H1 (cell line): Measurements from ENCODE around the gene TTC24. TPM values are rescaled to one million over a fixed set of nuclear protein-coding genes. Genes with fewer than 3 reads are reported as not detected.

Experiments
- CTCF ChIA-PET: fragments of 300-600 bp; sonication (Branson Sonifier 250); formaldehyde crosslinking; loops from one replicate; lab custom pipeline; 2021; ENCODE audit not compliant: partially characterized antibody; lab: Charles Lee
- POLR2A ChIA-PET: fragments of 300-600 bp; sonication (Branson Sonifier 250); formaldehyde crosslinking; loops from one replicate; lab custom pipeline; 2021; ENCODE audit warnings: inconsistent platforms; ENCODE audit not compliant: partially characterized antibody; lab: Charles Lee
- DNase-seq, 2 experiments: peaks; one replicate each; pipeline versions ENCODE4 v3.0.0 to v3.0.0-alpha.2; 2010 to 2022; ENCODE audit warnings: low spot score in 2 of 2, low read depth in 1 of 2, mixed read lengths in 1 of 2
- FAIRE-seq: peaks from 2 replicates; lab custom pipeline; 2011; peaks lifted over from hg19 to GRCh38; lab: Jason Lieb, UNC
- H2AFZ ChIP-seq: 2 replicates; pipeline ENCODE4 v1.8.1; 2012; ENCODE audit warnings: low read length, inconsistent platforms
- H2AK5ac ChIP-seq: 2 replicates; pipeline ENCODE4 v1.6.1; 2013; ENCODE audit warnings: low read depth, low read length
- H2BK120ac ChIP-seq: replicated peaks from 2 replicates; pipeline ENCODE3; 2013; ENCODE audit warnings: low read depth, low read length, inconsistent platforms
- H2BK12ac ChIP-seq: 2 replicates; pipeline ENCODE4 v1.6.1; 2013; ENCODE audit warnings: low read depth, low read length
- H2BK15ac ChIP-seq: 2 replicates; pipeline ENCODE4 v1.6.1; 2013; ENCODE audit warnings: low read length
- H2BK20ac ChIP-seq: 2 replicates; pipeline ENCODE4 v1.6.1; 2013; ENCODE audit warnings: low read length
- H2BK5ac ChIP-seq: 2 replicates; pipeline ENCODE4 v1.6.1; 2013; ENCODE audit warnings: low read depth, low read length
- H3K14ac ChIP-seq: 2 replicates; pipeline ENCODE4 v1.6.1; 2013; ENCODE audit warnings: inconsistent platforms; ENCODE audit not compliant: insufficient read length
- H3K18ac ChIP-seq: 2 replicates; pipeline ENCODE4 v1.6.1; 2013; ENCODE audit warnings: low read length; ENCODE audit errors: extremely low read depth
- H3K23ac ChIP-seq: 2 replicates; pipeline ENCODE4 v1.6.1; 2013; ENCODE audit warnings: inconsistent platforms; ENCODE audit not compliant: insufficient read length
- H3K23me2 ChIP-seq: 2 replicates; pipeline ENCODE4 v1.6.1; 2013; ENCODE audit warnings: low read depth, low read length
- H3K27ac ChIP-seq: 2 replicates; pipeline ENCODE4 v1.6.1; 2011; ENCODE audit warnings: low read depth, low read length, inconsistent platforms
- H3K27me3 ChIP-seq, 4 experiments: replicated peaks in 1 of 4; 1 replicate in 1 of 4; 2 replicates in 3 of 4; pipeline versions ENCODE4 v1.6.1 to v1.8.1; 2011 to 2013; ENCODE audit warnings: low read length in 3 of 4, mild to moderate bottlenecking in 3 of 4, inconsistent platforms in 2 of 4, mixed read lengths in 2 of 4, moderate library complexity in 1 of 4; ENCODE audit not compliant: control insufficient read depth in 3 of 4, insufficient read depth in 3 of 4; ENCODE audit errors: extremely low read depth in 1 of 4
- H3K36me3 ChIP-seq, 4 experiments: 2 replicates each; pipeline versions ENCODE4 v1.6.1 to v1.8.1; 2011 to 2013; ENCODE audit warnings: mild to moderate bottlenecking in 4 of 4, low read length in 3 of 4, moderate library complexity in 2 of 4, control low read depth in 1 of 4, inconsistent platforms in 1 of 4; ENCODE audit not compliant: insufficient read depth in 4 of 4, control insufficient read depth in 2 of 4
- H3K4ac ChIP-seq: replicated peaks from 2 replicates; pipeline ENCODE3; 2013; ENCODE audit warnings: low read length, low read depth, mixed read lengths, inconsistent platforms; ENCODE audit not compliant: insufficient read length
- H3K4me1 ChIP-seq, 4 experiments: replicated peaks in 1 of 4; 1 replicate in 1 of 4; 2 replicates in 3 of 4; pipeline versions ENCODE4 v1.6.1 to v1.8.1; 2011 to 2013; ENCODE audit warnings: low read length in 3 of 4, inconsistent platforms in 2 of 4, mixed read lengths in 1 of 4; ENCODE audit not compliant: insufficient read depth in 4 of 4, control insufficient read depth in 3 of 4
- H3K4me2 ChIP-seq, 2 experiments: 2 replicates each; pipeline versions ENCODE4 v1.6.1 to v1.8.1; 2011 to 2013; ENCODE audit warnings: low read depth in 2 of 2, low read length in 2 of 2, control low read depth in 1 of 2, inconsistent platforms in 1 of 2, mild to moderate bottlenecking in 1 of 2; ENCODE audit not compliant: insufficient read depth in 1 of 2
- H3K4me3 ChIP-seq, 4 experiments: fragments of 200-600, 300-600 bp in 1 of 4; sonication (generic), shearing (Covaris generic), sonication (Bioruptor Twin) in 1 of 4; 2 replicates each; pipeline versions ENCODE4 v1.5.1 to v1.8.1; 2011 to 2016; ENCODE audit warnings: low read length in 4 of 4, low read depth in 3 of 4, control low read depth in 2 of 4, inconsistent platforms in 2 of 4, mild to moderate bottlenecking in 2 of 4, mixed read lengths in 1 of 4, moderate library complexity in 1 of 4; ENCODE audit not compliant: insufficient read depth in 2 of 4; ENCODE audit errors: extremely low read depth in 1 of 4
- H3K56ac ChIP-seq: replicated peaks from 2 replicates; pipeline ENCODE3; 2013; ENCODE audit warnings: low read depth, mild to moderate bottlenecking, mixed read lengths, low read length, inconsistent platforms; ENCODE audit not compliant: insufficient read length
- H3K79me1 ChIP-seq: 2 replicates; pipeline ENCODE4 v1.6.1; 2013; ENCODE audit warnings: low read depth, low read length, control low read depth
- H3K79me2 ChIP-seq, 2 experiments: 2 replicates each; pipeline versions ENCODE4 v1.6.1 to v1.8.1; 2012 to 2013; ENCODE audit warnings: low read length in 2 of 2, mild to moderate bottlenecking in 2 of 2, inconsistent platforms in 1 of 2; ENCODE audit not compliant: insufficient read depth in 2 of 2, control insufficient read depth in 1 of 2
- H3K9ac ChIP-seq, 4 experiments: replicated peaks in 1 of 4; 1 replicate in 1 of 4; 2 replicates in 3 of 4; pipeline versions ENCODE4 v1.6.1 to v1.8.1; 2011 to 2013; ENCODE audit warnings: low read depth in 3 of 4, low read length in 3 of 4, control low read depth in 2 of 4, mild to moderate bottlenecking in 2 of 4, moderate library complexity in 2 of 4, inconsistent platforms in 1 of 4; ENCODE audit errors: extremely low read depth in 1 of 4
- H3K9me3 ChIP-seq, 2 experiments: 2 replicates each; pipeline versions ENCODE4 v1.6.1 to v1.8.1; 2012 to 2013; ENCODE audit warnings: mild to moderate bottlenecking in 2 of 2, moderate library complexity in 2 of 2, control low read depth in 1 of 2, inconsistent platforms in 1 of 2, low read depth in 1 of 2, low read length in 1 of 2, mixed read lengths in 1 of 2; ENCODE audit not compliant: insufficient read depth in 2 of 2
- H4K20me1 ChIP-seq, 2 experiments: replicated peaks in 1 of 2; 2 replicates each; pipeline versions ENCODE3 to v1.8.1; 2011 to 2013; ENCODE audit warnings: inconsistent platforms in 2 of 2, low read length in 2 of 2, mild to moderate bottlenecking in 1 of 2; ENCODE audit not compliant: insufficient read depth in 2 of 2, control insufficient read depth in 1 of 2
- H4K5ac ChIP-seq: 2 replicates; pipeline ENCODE4 v1.6.1; 2013; ENCODE audit warnings: low read length, low read depth, mixed read lengths, inconsistent platforms; ENCODE audit not compliant: insufficient read length
- H4K8ac ChIP-seq: 2 replicates; pipeline ENCODE4 v1.8.0; 2013; ENCODE audit warnings: mild to moderate bottlenecking, moderate library complexity, low read length, inconsistent platforms; ENCODE audit not compliant: insufficient read depth; ENCODE audit errors: extremely low read depth
- H4K91ac ChIP-seq: replicated peaks from 2 replicates; pipeline ENCODE3; 2013; ENCODE audit warnings: low read length, mixed read lengths, inconsistent platforms; ENCODE audit not compliant: insufficient read length
- EGR1 ChIP-seq: IDR thresholded peaks from 2 replicates; pipeline ENCODE4 v1.6.1; 2011; ENCODE audit warnings: low read depth, low read length, borderline replicate concordance
- RAD21 ChIP-seq, 2 experiments: IDR thresholded peaks in 1 of 2; conservative IDR thresholded peaks in 1 of 2; 2 replicates each; pipeline ENCODE4 v1.6.1; 2011; ENCODE audit warnings: low read depth in 2 of 2, low read length in 2 of 2, improper control_type of control experiment in 1 of 2, inconsistent platforms in 1 of 2, mild to moderate bottlenecking in 1 of 2, moderate library complexity in 1 of 2
- RXRA ChIP-seq: IDR thresholded peaks from 2 replicates; pipeline ENCODE4 v1.6.1; 2011; ENCODE audit warnings: low read depth, mild to moderate bottlenecking, low read length, moderate library complexity; ENCODE audit not compliant: insufficient read depth
- WGBS, 2 experiments: shearing (Covaris generic) in 1 of 2; methylation state at CpG; one replicate each; pipeline versions ENCODE4 v1.1.6 to v1.1.7; 2013 to 2015; ENCODE audit warnings: low lambda C conversion rate in 2 of 2, mixed read lengths in 2 of 2, inconsistent platforms in 1 of 2, low coverage in 1 of 2, missing lambda C conversion rate in 1 of 2; ENCODE audit not compliant: insufficient replicate concordance in 2 of 2, insufficient coverage in 1 of 2, insufficient read length in 1 of 2; ENCODE audit errors: extremely low coverage in 1 of 2, missing lambda C conversion rate in 1 of 2; 5-methylcytosine and 5-hydroxymethylcytosine counted together
- polyA plus RNA-seq, 7 experiments: library from polyadenylated mRNA; depleted of rRNA in 3 of 7; stranded (reverse) in 5 of 7; unstranded in 2 of 7; fragments of >200 nt in 5 of 7; fragments of 200-250 nt in 2 of 7; gene quantifications; 1 replicate in 5 of 7; 2 replicates in 1 of 7; 4 replicates in 1 of 7; pipeline versions ENCODE4 v1.2.1 to v1.2.3, GENCODE V29; 2011 to 2013; ENCODE audit warnings: missing spikeins in 2 of 7, mixed read lengths in 2 of 7
- total RNA-seq: library from RNA; stranded (reverse); fragmentation: NEBNext Ultra II Directional; extraction: Animal tissue kit (Norgen Biotek cat#: 25700); gene quantifications from 2 replicates; pipeline ENCODE4 v1.2.1, GENCODE V29; 2021
- TF ChIP-seq, protein P1 (sequence below): IDR thresholded peaks from 2 replicates; pipeline ENCODE4 v1.6.1; 2012; ENCODE audit warnings: inconsistent platforms
- TF ChIP-seq, protein P2 (sequence below): IDR thresholded peaks from 2 replicates; pipeline ENCODE4 v1.6.1; 2011; ENCODE audit warnings: low read length, improper control_type of control experiment

TTC24 gene
- total and polyA plus RNA-seq, 2 of the 8 experiments (the other 6 are each of a cell fraction or from before 2014, with no cell fraction given) = 0.08 TPM; not detected in 1

DNA sequence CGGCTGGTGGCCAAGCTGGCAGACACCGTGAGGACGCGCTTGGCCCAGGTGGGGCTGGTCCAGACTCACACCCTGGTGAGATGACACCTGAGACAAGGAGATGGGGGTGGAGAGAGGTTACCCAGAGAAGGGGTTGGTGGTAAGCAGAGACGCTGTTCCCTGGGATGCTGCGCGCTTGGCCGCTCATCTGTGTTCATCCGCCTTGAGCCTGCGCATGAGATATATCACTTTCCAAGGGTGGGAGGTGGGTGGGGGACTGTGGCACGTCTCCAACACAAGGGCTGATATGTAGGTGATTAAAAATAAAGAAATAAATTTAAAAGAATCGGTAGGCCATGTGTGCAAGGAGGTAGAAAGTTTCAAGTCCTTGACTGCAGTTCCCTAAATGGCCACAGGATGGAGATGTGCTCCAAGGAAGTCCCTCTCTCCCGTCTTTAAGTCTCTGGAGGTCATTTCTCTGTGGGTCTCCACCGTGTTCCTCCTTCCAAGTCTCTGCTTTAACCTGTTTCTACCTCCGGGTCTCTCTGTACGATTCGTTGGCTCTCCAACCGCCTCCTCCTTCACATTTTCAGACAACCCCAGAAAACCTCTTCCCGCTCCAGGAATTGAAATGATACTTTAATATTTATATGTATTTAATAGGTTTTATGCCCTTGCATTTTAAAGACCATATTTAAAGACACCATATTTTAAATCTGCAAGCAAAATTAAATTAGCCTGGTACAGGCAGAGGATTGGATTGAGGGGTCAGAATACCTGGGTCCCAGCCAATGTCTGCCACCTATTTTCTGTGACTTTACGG is 4.5 kb downstream of the TTC24 start:
- no peak overlapping the region for H2AK5ac ChIP-seq
- peak; percentile 55 for FAIRE-seq
- H3K23me2 ChIP-seq = no peaks in the 10 kb centered on the region; the same call in 1 of the 2 replicates
- H2BK20ac ChIP-seq = peak overlapping the region; percentile 48; the same call in 1 of the 2 replicates
- peak overlapping the region in 1 of 4 experiments; percentile 42; a peak in 3 of 8 replicates for H3K4me3 ChIP-seq
- H3K79me2 ChIP-seq = no peaks in the 10 kb centered on the region
- H3K4me2 ChIP-seq = peak overlapping the region; percentile 1 to 36
- 42% methylated on average over 19 of the region's 20 CpGs; no CpG with 5 or more reads in 1 of the 2 experiments for WGBS, 2 experiments
- H3K9me3 ChIP-seq = no peaks in the 10 kb centered on the region
- H3K27me3 ChIP-seq = no peaks in the 10 kb centered on the region
- CTCF ChIA-PET = interaction anchor here (0.5 to 4.7 kb wide), 18 partner anchors 8 to 128 kb away, joined by 3 to 35 read pairs (median 8); partner anchors contain the start of gene HAPLN2
- no peak overlapping the region for H3K27ac ChIP-seq
- 0 out of 2 replicates have a peak overlapping the region, but pooled peaks have one; percentile 9 for H4K8ac ChIP-seq
- H4K20me1 ChIP-seq = no peaks in the 10 kb centered on the region
- peak overlapping the region; percentile 68; the same call in 1 of the 2 replicates for H3K18ac ChIP-seq
- H3K56ac ChIP-seq = no peak overlapping the region
- H4K91ac ChIP-seq = peak overlapping the region; percentile 60
- H2BK120ac ChIP-seq = peak overlapping the region; percentile 14
- POLR2A ChIA-PET = interaction anchor here (0.9 to 3.6 kb wide), 6 partner anchors 8 to 28 kb away, joined by 3 to 27 read pairs (median 6); partner anchors contain the start of genes GPATCH4 and NAXE
- H4K5ac ChIP-seq = no peak overlapping the region
- H3K14ac ChIP-seq = no peak overlapping the region
- peak overlapping the region; percentile 68 for H2BK12ac ChIP-seq
- no peaks in the 10 kb centered on the region for H3K79me1 ChIP-seq
- H3K23ac ChIP-seq = no peak overlapping the region
- H3K9ac ChIP-seq = no peak overlapping the region
- H2BK5ac ChIP-seq = peak overlapping the region; percentile 66; the same call in 1 of the 2 replicates
- H3K4ac ChIP-seq = peak overlapping the region; percentile 33
- H3K36me3 ChIP-seq = no peaks in the 10 kb centered on the region
- peaks cover 0 to 10% (median 3%) of the 10 kb centered on the region in 4 experiments; a peak in 5 of 7 replicates for H3K4me1 ChIP-seq
- H2BK15ac ChIP-seq = peak overlapping the region; percentile 48; the same call in 1 of the 2 replicates
- peak overlapping the region; percentile 81 for H2AFZ ChIP-seq
- peak in 1 of 2 experiments; percentile 88 for DNase-seq
- TF ChIP-seq, protein P1, sequence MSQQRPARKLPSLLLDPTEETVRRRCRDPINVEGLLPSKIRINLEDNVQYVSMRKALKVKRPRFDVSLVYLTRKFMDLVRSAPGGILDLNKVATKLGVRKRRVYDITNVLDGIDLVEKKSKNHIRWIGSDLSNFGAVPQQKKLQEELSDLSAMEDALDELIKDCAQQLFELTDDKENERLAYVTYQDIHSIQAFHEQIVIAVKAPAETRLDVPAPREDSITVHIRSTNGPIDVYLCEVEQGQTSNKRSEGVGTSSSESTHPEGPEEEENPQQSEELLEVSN = no peak
- 0 out of 2 replicates have a peak, but pooled peaks have one; percentile 65 for TF ChIP-seq RXRA
- peak; percentile 81 to 86 for TF ChIP-seq RAD21 (IDR thresholded peaks at IDR 0.05 in 1 of 2, conservative IDR thresholded peaks at IDR 0.05 in 1 of 2; ENCODE audit: low read depth in 2 of 2, low read length in 2 of 2)
- TF ChIP-seq, protein P2, sequence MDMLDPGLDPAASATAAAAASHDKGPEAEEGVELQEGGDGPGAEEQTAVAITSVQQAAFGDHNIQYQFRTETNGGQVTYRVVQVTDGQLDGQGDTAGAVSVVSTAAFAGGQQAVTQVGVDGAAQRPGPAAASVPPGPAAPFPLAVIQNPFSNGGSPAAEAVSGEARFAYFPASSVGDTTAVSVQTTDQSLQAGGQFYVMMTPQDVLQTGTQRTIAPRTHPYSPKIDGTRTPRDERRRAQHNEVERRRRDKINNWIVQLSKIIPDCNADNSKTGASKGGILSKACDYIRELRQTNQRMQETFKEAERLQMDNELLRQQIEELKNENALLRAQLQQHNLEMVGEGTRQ = no peak
- no peak for TF ChIP-seq EGR1
